NCI-H774 (cell line): ENCODE results near the gene CFAP45.
"Not testable (repeated sequence)": the region's sequence is repeated elsewhere in the genome, so short reads cannot be mapped to it uniquely, and the experiment has no call there.

ENCODE experiments used
- DNase-seq: peaks from one replicate; lab custom pipeline; 2025; lab: John Stamatoyannopoulos, UW

The CFAP45 gene

GRCh38 chr1:159904036-159904435 is 4.1 kb upstream of the CFAP45 start:
- not testable (repeated sequence) for DNase-seq

- DNase-seq, result no peak
These were observed 2.6 kb upstream of the CFAP45 start for GRCh38 chr1:159902541-159902940.

GRCh38 chr1:159900755-159901360 is 893 bp upstream of the CFAP45 start:
- no peak for DNase-seq

GRCh38 chr1:159899634-159900033 is 331 bp downstream of the CFAP45 start:
- DNase-seq, result not testable (repeated sequence)

GRCh38 chr1:159898527-159898926 is 1.4 kb downstream of the CFAP45 start:
- DNase-seq, result no peak

DNA sequence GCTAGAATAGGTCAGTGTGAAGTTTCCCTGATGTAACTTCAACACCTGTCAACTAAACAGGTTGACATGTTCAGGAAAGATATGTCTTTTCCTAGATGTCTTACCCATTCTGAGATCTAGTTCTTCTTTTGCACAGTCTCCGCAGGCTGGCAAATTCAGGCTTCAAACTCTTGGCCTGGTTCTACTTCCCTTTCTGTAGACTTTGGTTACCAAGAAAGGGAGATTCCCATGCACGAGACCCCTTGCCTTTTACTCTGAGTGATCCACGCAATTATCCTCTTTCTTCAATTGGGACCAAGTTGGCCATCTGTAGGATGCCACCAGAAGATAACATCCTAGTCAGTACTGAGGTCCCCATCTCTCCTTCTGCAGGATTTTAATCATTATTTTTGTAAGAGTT is 2.0 kb downstream of the CFAP45 start:
- no peak for DNase-seq

- DNase-seq, result no peak
These were observed 3.4 kb downstream of the CFAP45 start for GRCh38 chr1:159896546-159896930.

GRCh38 chr1:159895836-159896545 is 4.0 kb downstream of the CFAP45 start:
- no peak for DNase-seq

- DNase-seq, result no peak
These were observed 4.7 kb downstream of the CFAP45 start for GRCh38 chr1:159895286-159895685.

GRCh38 chr1:159892944-159893343 is 7.0 kb downstream of the CFAP45 start:
- no peak for DNase-seq

- DNase-seq, result peak; percentile 83
These were observed 8.4 kb downstream of the CFAP45 start for GRCh38 chr1:159891275-159892157.

DNA sequence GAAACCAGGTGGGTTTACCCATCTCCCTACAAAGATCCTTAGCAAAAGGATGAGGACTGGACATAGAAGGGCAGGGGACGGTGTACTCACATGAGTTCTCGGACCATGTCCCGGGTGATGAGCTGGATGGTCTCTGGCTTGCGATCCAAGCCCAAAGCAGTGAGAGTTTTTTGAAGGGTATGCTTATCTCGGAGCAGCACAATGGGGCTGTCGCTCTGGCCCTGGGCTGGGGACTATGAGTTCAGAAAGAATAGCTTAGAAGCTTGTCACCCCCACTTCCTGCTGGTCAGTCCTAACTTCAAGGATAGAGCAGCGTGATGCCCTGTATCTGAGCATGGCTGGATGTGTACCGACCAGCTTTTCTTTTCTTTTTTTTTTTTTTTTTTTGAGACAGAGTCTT is 9.6 kb downstream of the CFAP45 start:
- DNase-seq, result no peak

GRCh38 chr1:159889821-159890252 is 10.1 kb downstream of the CFAP45 start:
- DNase-seq, result no peak

- no peak for DNase-seq
These were observed 10.8 kb downstream of the CFAP45 start for GRCh38 chr1:159889202-159889601.

GRCh38 chr1:159884296-159884695 is 15.7 kb downstream of the CFAP45 start:
- DNase-seq, result no peak

GRCh38 chr1:159883134-159883533 is 16.8 kb downstream of the CFAP45 start:
- no peak for DNase-seq

DNA sequence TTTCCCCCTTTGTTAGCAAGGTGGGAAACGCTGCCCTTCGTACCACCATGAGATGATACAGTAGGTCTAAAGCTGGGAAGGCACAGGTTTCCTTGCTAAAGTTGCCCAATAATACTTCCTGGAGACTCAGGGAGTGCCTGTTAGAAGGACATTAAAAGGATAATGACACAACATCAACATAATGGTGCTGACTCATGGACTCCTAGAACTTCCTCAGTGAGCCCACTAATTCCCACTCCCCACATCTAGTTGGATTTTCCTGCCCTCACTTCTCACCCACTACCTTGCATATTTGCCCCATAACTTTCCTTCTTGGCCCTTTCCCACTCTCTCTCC is 17.5 kb downstream of the CFAP45 start:
- DNase-seq, result no peak

DNA sequence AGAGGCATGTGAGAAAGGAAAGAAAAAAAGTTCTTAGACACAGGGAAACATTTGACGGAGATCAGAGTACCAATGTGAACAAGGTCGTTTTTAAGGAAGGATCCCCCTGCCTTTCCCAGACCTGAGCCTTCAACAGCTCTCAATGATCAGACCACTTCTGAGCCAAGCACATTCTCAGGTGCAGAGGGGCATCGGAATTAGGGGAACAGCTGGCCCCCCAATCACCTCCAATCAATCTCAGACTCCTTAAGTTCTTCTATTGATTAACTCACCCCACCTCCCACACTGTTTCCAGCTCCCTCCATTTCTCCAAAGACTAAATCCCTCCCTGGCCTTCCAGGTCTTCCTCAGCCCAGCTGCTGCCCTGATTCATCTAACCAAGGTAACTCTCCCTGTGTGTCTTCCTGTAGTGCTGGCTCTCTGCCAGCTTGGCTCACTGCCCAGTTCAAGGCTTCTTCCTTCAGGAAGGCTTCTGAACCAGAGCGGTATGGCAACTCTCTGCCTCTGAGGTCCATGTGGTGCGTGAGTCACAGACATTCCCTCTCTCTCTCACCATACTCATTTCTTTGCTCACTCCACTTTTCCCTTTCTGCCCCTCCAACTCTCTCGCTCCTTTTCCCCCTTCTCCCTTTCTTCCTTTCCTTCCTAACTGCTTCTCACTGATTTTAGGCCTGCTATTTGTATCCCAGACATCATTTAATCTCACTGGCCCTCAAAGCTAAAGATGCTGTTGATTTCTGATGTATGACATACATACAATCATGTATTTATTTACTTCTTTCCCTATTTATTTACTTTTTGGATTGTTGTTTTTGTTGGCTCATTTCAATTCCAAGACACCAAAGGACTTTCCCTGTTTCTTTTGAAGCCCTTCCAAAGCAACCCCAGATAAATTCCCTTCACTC is 18.1 kb downstream of the CFAP45 start:
- DNase-seq, result peak; percentile 67

DNA sequence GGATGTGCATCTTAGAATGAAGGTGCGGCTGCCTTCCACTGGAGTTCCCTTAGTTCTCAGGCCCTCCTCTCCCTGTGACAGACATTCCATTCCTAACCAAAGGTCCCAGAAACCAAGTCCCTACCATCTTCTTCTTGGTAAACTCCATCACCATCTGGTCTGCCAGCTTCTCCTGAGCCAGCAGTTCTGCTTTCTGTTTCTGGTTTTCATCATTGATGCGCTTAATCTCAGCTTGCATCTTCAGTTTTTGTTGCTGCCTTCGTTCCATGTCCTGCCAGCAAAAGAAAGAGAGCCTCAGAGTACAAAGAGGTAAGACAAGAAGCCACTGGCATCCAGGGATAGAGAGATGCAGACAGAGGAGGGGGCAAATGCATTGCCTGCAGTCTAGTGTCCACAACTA is 19.5 kb downstream of the CFAP45 start:
- no peak for DNase-seq

DNA sequence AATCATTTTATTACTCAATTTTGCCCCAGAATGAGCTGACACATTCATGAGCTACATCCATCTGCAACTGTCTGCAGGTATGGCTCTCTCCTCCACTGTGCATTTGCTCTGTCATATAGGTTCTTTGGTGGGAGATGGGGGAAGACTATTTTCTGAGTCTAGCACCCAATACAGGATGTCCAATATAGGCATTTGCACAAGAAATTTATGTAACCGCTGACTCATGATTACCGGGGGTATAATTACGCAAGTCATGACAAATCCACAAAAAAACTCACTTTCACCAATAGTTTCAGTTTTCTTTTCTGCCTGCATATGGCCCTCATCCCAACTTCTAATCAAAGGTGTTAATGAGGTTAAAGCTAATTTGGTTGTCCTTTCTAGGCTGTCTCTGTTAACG is 20.0 kb downstream of the CFAP45 start:
- DNase-seq, result no peak

GRCh38 chr1:159879136-159879535 is 20.8 kb downstream of the CFAP45 start:
- no peak for DNase-seq
